H1 (cell line): ENCODE data around the gene GON4L.

Experiments
- CHD1 ChIP-seq: IDR thresholded peaks from 2 replicates; pipeline ENCODE4 v1.6.1; 2012; ENCODE audit warnings: low read depth, low read length, improper control_type of control experiment
- CTCF ChIP-seq, 3 experiments: IDR thresholded peaks; 1 replicate in 2 of 3; 2 replicates in 1 of 3; pipeline versions ENCODE4 v1.5.1 to v1.6.1; 2011; ENCODE audit warnings: low read length in 3 of 3, mild to moderate bottlenecking in 3 of 3, inconsistent platforms in 2 of 3, low read depth in 1 of 3, moderate library complexity in 1 of 3; ENCODE audit not compliant: insufficient read depth in 1 of 3; ENCODE audit errors: control extremely low read depth in 1 of 3
- KDM4A ChIP-seq: IDR thresholded peaks from one replicate; pipeline ENCODE4 v1.7.1; 2012; ENCODE audit warnings: low read depth, mild to moderate bottlenecking, moderate library complexity, low read length, inconsistent platforms; ENCODE audit not compliant: severe bottlenecking
- PHF8 ChIP-seq: fragments of 200-600 bp; sonication (generic); conservative IDR thresholded peaks from 2 replicates; pipeline ENCODE4 v1.7.1; 2012; ENCODE audit warnings: low read depth, mild to moderate bottlenecking, inconsistent platforms, low read length, moderate library complexity
- POLR2A ChIP-seq, 2 experiments: IDR thresholded peaks; 1 replicate in 1 of 2; 2 replicates in 1 of 2; pipeline ENCODE4 v1.6.1; 2011; ENCODE audit warnings: low read depth in 2 of 2, low read length in 2 of 2, mild to moderate bottlenecking in 2 of 2; ENCODE audit errors: control extremely low read depth in 1 of 2
- POLR2AphosphoS5 ChIP-seq: IDR thresholded peaks from 2 replicates; pipeline ENCODE4 v1.6.1; 2011; ENCODE audit warnings: low read depth, low read length
- POU5F1 ChIP-seq: IDR thresholded peaks from 2 replicates; pipeline ENCODE4 v1.6.1; 2011; ENCODE audit warnings: low read depth, mild to moderate bottlenecking, low read length, moderate library complexity
- SP1 ChIP-seq: IDR thresholded peaks from 2 replicates; pipeline ENCODE4 v1.6.1; 2011; ENCODE audit warnings: low read depth, low read length
- TAF1 ChIP-seq: IDR thresholded peaks from 2 replicates; pipeline ENCODE4 v1.6.1; 2011; ENCODE audit warnings: mild to moderate bottlenecking, low read depth, low read length
- TEAD4 ChIP-seq: IDR thresholded peaks from 2 replicates; pipeline ENCODE4 v1.6.1; 2012; ENCODE audit warnings: low read depth, low read length, inconsistent platforms, mixed read lengths
- YY1 ChIP-seq: IDR thresholded peaks from 2 replicates; pipeline ENCODE4 v1.6.1; 2011; ENCODE audit warnings: low read depth, mild to moderate bottlenecking, low read length
- TF ChIP-seq, protein P1 (sequence below): fragments of 300-600 bp; sonication (generic); IDR thresholded peaks from 2 replicates; pipeline ENCODE4 v1.7.1; 2012; ENCODE audit warnings: low read length, moderate library complexity, mild to moderate bottlenecking, inconsistent platforms; ENCODE audit not compliant: insufficient replicate concordance

DNA sequence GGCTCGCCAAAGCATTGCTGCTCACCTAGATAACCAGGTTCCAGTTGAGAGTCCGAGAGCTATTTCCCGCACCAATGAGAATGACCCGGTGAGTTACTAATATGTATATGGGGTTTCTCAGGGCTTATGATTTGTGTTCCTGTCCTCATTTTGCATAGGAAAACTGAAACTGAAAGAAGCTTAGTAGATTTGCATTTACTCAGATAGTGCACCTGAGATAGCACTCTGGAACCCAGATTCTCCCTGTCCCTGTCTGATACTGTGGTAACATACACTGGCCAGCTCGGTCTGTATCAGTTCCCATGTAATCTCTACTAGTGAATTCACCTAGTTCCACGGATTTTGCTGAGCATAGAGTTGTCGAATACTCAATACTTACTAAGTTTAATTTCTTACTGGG, 140.0 kb downstream of the GON4L start:
- TF ChIP-seq CTCF (IDR thresholded peaks at IDR 0.05; ENCODE audit: control extremely low read depth in 1 of 3, insufficient read depth in 1 of 3, low read depth in 1 of 3, low read length in 3 of 3), result no peak
- TF ChIP-seq POLR2AphosphoS5, result no peak
- no peak for TF ChIP-seq TAF1
- no peak for TF ChIP-seq YY1
- TF ChIP-seq TEAD4, result no peak
- TF ChIP-seq KDM4A, result no peak
- no peak for TF ChIP-seq CHD1
- no peak for TF ChIP-seq PHF8
- no peak for TF ChIP-seq POLR2A (IDR thresholded peaks at IDR 0.05; ENCODE audit: control extremely low read depth in 1 of 2, low read depth in 2 of 2, low read length in 2 of 2)
- TF ChIP-seq POU5F1, result no peak
- TF ChIP-seq SP1, result no peak
- TF ChIP-seq, protein P1, sequence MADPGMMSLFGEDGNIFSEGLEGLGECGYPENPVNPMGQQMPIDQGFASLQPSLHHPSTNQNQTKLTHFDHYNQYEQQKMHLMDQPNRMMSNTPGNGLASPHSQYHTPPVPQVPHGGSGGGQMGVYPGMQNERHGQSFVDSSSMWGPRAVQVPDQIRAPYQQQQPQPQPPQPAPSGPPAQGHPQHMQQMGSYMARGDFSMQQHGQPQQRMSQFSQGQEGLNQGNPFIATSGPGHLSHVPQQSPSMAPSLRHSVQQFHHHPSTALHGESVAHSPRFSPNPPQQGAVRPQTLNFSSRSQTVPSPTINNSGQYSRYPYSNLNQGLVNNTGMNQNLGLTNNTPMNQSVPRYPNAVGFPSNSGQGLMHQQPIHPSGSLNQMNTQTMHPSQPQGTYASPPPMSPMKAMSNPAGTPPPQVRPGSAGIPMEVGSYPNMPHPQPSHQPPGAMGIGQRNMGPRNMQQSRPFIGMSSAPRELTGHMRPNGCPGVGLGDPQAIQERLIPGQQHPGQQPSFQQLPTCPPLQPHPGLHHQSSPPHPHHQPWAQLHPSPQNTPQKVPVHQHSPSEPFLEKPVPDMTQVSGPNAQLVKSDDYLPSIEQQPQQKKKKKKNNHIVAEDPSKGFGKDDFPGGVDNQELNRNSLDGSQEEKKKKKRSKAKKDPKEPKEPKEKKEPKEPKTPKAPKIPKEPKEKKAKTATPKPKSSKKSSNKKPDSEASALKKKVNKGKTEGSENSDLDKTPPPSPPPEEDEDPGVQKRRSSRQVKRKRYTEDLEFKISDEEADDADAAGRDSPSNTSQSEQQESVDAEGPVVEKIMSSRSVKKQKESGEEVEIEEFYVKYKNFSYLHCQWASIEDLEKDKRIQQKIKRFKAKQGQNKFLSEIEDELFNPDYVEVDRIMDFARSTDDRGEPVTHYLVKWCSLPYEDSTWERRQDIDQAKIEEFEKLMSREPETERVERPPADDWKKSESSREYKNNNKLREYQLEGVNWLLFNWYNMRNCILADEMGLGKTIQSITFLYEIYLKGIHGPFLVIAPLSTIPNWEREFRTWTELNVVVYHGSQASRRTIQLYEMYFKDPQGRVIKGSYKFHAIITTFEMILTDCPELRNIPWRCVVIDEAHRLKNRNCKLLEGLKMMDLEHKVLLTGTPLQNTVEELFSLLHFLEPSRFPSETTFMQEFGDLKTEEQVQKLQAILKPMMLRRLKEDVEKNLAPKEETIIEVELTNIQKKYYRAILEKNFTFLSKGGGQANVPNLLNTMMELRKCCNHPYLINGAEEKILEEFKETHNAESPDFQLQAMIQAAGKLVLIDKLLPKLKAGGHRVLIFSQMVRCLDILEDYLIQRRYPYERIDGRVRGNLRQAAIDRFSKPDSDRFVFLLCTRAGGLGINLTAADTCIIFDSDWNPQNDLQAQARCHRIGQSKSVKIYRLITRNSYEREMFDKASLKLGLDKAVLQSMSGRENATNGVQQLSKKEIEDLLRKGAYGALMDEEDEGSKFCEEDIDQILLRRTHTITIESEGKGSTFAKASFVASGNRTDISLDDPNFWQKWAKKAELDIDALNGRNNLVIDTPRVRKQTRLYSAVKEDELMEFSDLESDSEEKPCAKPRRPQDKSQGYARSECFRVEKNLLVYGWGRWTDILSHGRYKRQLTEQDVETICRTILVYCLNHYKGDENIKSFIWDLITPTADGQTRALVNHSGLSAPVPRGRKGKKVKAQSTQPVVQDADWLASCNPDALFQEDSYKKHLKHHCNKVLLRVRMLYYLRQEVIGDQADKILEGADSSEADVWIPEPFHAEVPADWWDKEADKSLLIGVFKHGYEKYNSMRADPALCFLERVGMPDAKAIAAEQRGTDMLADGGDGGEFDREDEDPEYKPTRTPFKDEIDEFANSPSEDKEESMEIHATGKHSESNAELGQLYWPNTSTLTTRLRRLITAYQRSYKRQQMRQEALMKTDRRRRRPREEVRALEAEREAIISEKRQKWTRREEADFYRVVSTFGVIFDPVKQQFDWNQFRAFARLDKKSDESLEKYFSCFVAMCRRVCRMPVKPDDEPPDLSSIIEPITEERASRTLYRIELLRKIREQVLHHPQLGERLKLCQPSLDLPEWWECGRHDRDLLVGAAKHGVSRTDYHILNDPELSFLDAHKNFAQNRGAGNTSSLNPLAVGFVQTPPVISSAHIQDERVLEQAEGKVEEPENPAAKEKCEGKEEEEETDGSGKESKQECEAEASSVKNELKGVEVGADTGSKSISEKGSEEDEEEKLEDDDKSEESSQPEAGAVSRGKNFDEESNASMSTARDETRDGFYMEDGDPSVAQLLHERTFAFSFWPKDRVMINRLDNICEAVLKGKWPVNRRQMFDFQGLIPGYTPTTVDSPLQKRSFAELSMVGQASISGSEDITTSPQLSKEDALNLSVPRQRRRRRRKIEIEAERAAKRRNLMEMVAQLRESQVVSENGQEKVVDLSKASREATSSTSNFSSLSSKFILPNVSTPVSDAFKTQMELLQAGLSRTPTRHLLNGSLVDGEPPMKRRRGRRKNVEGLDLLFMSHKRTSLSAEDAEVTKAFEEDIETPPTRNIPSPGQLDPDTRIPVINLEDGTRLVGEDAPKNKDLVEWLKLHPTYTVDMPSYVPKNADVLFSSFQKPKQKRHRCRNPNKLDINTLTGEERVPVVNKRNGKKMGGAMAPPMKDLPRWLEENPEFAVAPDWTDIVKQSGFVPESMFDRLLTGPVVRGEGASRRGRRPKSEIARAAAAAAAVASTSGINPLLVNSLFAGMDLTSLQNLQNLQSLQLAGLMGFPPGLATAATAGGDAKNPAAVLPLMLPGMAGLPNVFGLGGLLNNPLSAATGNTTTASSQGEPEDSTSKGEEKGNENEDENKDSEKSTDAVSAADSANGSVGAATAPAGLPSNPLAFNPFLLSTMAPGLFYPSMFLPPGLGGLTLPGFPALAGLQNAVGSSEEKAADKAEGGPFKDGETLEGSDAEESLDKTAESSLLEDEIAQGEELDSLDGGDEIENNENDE, result no peak
